IPS-11a (cell line): ENCODE data around the gene SH3GL3.

ENCODE experiments used
- H3K4me3 ChIP-seq: one replicate; pipeline ENCODE4 v1.5.1; 2013; ENCODE audit warnings: low read depth, low read length, control low read depth

The SH3GL3 gene

DNA sequence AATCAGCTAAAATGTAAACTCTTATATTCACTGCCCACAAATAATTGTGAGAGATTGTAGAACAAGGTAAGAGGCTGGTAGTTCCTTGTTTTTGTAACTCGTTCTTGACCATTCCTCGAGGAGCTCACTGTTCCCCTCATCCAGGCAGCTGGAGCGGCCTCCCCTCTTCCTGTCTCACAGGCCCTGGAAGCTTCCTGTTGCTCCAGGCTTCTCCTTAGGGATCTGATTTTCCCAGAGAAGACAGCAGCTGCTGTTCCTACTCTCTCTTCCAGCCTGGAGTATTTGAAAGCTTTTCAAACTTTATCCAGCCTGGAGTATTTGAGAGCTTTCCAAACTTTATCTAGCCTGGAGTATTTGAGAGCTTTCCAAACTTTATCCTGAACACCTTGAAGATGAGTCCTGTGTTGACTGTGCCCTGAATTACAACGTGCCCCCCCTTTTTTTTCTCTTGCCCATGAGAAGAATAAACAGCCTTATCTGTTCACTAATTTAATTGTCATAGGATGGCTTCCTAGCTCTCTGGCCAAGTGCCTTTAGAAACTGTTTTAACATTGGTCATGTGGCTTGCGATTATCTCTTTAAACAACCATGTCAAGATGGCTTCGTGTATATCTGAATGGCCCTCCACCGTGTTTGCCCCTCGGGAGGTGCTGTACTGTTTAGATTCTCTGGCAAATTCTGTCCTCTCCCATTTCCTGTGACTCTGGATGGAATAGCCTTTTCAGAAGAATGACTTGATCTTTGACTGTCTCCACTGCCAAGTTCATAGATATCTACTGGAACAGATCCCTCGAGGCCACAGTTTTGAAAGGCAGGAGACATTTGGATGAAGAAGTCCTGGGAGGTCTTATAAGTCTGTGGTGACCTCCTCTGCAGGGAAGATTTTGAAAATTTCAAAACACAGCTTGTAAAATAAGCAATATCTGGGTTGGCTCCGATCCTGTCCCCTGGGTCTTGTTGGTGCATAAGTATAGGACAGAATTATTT is 211.6 kb downstream of the SH3GL3 start:
- H3K4me3 ChIP-seq: no peak overlapping the region

DNA sequence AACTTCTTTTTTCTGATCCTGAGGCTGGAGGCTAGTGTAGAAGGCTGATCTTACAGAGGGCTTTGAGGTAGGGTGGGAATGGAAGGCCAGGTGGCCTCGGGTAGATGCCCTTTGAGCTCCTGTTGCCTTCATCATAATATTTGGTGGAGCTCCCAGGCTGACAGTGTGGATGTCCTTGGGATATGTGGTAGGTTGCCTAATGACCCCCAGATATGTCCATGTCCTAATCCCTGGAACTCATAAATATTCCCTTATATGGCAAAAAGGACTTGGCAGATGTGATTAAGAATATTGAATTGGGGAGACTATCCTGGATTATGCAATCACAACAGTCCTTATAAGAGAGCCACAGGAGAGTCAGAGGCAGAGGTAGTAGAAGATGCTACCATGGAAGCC is 212.3 kb downstream of the SH3GL3 start:
- H3K4me3 ChIP-seq: no peak overlapping the region

DNA sequence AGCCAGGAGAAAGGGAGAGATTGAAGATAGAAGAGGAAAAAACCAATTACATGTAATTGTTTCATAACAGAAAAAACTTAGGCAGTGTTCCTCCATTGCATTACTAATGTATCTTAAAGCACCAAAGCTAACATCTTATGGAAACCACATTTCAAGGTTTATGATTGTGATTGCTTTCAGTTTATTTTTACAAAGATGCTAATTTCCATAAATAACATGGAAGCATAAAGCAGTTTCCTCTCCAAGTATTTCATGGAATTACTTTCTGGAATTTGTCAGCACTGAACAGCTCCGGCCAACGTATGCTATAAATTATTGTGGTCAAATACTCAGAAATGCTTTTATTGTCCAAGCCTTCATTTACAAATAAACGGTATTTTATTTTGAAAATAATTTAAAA is 218.3 kb downstream of the SH3GL3 start:
- no peak overlapping the region for H3K4me3 ChIP-seq
